GM19324 (cell line): Measurements from ENCODE around the gene ETV2.
A peak's percentile ranks its signal among the peaks of the same experiment; 100 is the strongest.
"Not testable (repeated sequence)": the region's sequence is repeated elsewhere in the genome, so short reads cannot be mapped to it uniquely, and the experiment has no call there.

ENCODE experiments used
- ATAC-seq: cut with Tn5 transposase; IDR thresholded peaks from one replicate; pipeline ENCODE4 v1.9.1; 2021; ENCODE audit warnings: mild to moderate bottlenecking, moderate library complexity; ENCODE audit not compliant: unreplicated experiment, low FRiP score

ETV2 gene

GRCh38 chr19:35654828-35655227 lies 13.3 kb downstream of the ETV2 start:
- not testable (repeated sequence) for ATAC-seq

DNA sequence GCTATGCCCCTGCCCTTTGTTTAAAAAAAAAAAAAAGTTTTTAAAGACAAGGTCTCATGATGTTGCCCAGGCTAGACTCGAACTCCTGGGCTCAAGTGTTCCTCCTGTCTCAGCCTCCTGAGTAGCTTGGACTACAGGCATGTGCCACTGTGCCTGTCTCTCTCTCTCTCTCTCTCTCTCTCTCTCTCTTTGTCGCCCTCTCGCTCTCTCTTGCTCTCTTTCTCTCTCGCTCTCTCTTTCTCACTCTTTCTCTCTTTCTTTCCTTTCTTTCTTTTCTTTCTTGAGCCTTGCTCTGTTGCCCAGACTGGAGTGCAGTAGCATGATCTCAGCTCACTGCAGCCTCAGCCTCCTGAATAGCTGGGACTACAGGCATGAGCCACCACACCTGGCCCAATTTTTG lies 14.1 kb downstream of the ETV2 start:
- no peak for ATAC-seq

DNA sequence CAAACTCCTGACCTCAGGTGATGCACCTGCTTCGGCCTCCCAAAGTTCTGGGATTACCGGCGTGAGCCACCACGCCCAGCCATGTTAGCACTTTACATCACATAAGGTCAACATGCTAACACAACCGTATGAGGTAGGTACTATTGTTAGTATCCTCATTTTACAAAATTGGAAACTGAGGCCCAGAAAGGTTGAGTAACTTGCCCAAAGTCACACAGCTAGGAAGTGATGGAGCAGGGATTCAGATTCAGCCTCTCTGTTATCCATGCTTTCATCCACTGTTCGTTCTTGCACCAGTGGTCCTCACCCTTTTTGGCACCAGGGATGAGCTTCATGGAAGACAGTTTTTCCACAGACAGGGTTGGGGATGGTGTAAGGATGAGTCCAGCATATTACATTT lies 15.2 kb downstream of the ETV2 start:
- no peak for ATAC-seq

GRCh38 chr19:35657904-35658700 lies 16.6 kb downstream of the ETV2 start:
- no peak for ATAC-seq

- no peak for ATAC-seq
Measured at GRCh38 chr19:35661995-35662340, 20.4 kb downstream of the ETV2 start.

DNA sequence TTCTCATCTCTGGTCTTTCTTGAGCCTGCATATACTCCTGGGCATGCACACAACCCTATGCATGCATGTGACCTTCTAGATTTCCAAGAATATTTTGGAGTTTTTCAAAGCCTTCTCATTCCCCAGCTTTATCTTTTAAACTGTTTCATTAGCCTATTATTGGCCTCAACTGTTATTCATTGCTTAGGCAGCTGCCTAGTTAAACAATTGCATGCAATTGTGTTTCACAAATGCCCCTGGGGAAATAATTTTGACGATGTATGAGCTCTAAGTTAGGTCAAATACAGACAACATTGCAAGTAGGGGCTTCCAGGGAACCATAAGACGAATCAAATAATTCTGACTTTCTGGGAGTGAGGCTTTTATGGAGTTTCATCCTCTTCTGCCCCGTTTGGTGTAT lies 22.4 kb downstream of the ETV2 start:
- no peak for ATAC-seq

GRCh38 chr19:35665157-35665556 lies 23.6 kb downstream of the ETV2 start:
- ATAC-seq: no peak

- ATAC-seq: no peak
Measured at GRCh38 chr19:35665604-35666003, 24.1 kb downstream of the ETV2 start.

DNA sequence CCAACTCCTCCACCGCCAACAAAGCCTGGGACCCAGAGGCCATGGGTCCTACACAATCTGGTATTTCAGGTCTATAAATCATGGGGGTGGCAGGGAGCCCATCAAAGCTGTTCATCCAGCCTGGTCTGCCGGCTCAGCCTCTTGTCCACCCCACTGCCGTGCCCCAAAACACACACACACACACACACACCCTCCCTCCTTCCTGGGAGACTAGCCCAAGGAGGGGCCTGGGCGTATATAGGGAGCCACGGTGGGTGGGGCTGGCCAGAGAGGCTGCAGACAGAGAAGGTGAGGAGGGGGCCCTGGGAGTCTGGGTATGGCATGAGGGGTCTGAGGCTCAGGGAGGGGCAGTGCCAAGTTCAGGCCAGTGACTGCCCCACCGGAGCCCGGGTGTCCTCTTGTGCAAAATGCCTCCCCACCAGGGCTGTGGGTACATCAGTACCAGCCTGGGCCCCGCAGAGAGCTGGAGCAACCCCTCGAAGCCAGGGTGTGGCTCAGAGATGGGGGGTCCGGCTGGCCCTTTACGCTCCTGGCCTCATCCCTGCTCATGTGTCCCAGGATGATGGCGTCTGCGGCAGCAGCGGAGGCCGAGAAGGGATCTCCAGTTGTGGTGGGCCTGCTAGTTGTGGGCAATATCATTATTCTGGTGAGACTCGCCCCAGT lies 24.8 kb downstream of the ETV2 start, which contains the start of gene UPK1A:
UPK1A (plus strand) TSS at position 267 of the 663 bp plus-strand sequence; CDS start at position 563, 296 bp downstream.
- ATAC-seq: no peak

- ATAC-seq: no peak
Measured at GRCh38 chr19:35669566-35669965, 28.0 kb downstream of the ETV2 start.

- no peak for ATAC-seq
Measured at GRCh38 chr19:35669974-35670373, 28.4 kb downstream of the ETV2 start.

- ATAC-seq: no peak
Measured at GRCh38 chr19:35670686-35671085, 29.1 kb downstream of the ETV2 start.

DNA sequence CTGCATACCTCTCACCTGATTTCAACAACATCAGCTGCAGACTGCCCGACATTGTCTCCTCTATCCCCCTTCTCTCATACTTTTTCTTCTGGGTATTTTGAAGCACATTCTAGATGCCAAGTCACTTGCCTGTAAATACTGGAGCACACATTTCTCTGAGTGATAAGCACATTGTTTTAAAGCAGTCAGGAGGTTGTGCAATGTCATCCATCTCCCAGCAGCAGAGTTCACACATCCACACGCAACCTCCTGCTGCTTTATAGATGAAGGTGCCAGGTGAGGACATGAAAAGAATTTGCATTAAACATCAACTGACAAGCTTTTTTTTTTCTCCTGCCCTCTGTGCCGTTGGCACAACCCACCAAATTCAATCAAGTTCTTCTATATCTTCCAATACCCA lies 30.3 kb downstream of the ETV2 start:
- no peak for ATAC-seq

GRCh38 chr19:35673121-35673804 lies 31.7 kb downstream of the ETV2 start:
- no peak for ATAC-seq

GRCh38 chr19:35675589-35676140 lies 34.1 kb downstream of the ETV2 start:
- ATAC-seq: no peak

DNA sequence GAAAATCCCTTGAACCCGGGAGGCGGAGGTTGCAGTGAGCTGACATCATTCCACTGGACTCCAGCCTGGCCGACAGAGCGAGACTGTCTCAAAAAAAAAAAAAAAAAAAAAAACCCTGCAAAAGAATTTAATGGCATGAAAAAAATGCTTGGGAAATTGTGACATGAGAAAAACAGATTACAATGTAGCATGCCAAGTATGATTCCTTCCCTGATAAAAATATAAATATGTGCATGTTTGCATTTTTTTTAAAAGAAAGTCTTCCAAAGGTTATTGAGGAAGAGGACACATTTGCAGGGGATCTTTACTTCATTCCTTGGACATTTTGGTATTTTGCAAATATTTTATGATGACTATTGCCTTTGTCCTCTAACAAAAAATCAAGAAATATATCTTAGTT lies 48.3 kb downstream of the ETV2 start:
- ATAC-seq: no peak

DNA sequence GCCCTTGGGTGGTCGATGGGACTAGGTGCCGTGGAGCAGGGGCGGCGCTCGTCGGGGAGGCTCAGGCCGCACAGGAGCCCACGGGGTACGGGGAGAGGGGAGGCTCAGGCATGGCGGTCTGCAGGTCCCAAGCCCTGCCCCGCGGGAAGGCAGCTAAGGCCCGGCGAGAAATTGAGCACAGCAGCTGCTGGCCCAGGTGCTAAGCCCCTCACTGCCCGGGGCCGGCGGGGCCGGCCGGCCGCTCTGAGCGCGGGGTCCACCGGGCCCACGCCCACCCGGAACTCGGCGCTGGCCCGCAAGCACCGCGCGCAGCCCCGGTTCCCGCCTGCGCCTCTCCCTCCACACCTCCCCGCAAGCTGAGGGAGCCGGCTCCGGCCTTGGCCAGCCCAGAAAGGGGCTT lies 49.6 kb downstream of the ETV2 start:
- not testable (repeated sequence) for ATAC-seq

DNA sequence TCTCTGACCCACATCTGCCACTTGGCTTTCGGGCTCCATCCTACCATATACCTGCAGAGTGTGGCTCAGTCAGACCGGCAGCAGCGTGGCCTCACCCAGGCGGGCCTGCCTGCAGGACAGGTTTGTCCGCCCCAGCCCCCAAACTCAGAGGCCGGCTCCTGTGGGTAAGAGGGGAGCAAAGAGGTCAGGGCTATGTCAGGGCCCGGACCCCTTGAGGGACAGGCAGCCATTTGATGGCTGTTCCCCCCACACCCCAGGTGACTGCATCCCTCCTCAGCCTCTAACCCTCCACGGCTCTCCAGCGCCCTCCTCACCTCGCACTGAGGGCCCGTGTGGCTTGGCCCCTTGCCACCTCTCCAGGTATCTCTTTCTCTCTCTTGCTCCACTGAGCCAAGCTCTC lies 50.5 kb downstream of the ETV2 start:
- ATAC-seq: no peak

- ATAC-seq: peak; percentile 21
Measured at GRCh38 chr19:35693422-35693821, 51.9 kb downstream of the ETV2 start.

- ATAC-seq: peak; percentile 68
Measured at GRCh38 chr19:35693835-35694599, 52.5 kb downstream of the ETV2 start.
